ENCODE data around the gene U2SURP.
A peak's percentile ranks its signal among the peaks of the same experiment; 100 is the strongest.
"Not testable (repeated sequence)": the region's sequence is repeated elsewhere in the genome, so short reads cannot be mapped to it uniquely, and the experiment has no call there.

The U2SURP gene

DNA sequence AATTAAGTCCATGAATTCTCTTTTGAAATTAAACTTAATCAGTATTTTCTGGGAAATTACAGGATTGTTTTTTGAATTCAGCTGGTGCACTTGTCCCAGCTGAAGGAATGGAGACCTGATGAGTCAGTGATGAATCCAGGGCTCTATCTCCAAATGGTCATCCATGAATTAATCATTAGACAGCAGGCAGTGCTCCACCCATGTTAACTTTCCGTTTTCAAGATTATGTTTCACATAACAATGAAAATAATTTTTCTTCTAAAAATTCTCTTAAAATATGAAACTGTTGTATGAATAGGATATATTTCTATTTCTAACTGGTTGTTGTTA lies 24.0 kb upstream of the U2SURP start:
- no peak for DNase-seq

- no peak for DNase-seq
Measured at GRCh38 chr3:142981108-142981507, 20.3 kb upstream of the U2SURP start.

DNA sequence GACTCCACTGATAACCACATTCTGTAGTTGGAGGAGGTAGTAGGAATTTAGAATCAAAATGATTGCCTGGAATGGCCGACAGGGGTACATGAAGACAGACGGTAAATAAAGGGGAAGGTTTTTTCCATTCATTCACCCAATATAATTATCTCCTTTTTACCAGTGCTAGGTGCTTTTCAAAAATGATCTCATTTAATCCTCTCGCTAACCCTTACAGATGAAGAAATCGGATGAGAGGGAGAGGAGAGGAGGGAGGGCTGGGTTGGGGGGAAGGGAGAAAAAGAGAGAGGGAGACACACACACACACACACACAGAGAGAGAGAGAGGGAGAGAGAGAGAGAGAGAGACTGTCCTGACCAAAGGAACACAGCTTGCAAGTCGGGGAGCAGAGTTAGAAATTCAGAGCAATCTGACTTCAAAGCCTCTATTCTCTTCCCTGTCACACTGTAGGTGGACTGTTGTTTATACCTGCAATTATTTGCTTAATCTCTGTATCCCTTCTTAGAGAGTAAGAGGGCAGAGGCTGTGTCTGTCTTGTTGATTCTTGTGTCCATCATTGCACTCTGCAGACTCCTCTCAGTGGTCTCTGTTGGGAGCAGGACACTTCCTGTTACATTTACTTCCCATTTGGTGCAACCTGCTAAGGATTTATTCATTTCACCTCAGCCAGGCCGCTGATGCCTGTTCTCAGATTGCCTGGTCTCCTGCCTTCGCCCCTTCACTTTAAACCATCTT lies 19.2 kb upstream of the U2SURP start:
- no peak for DNase-seq

- DNase-seq = no peak
Measured at GRCh38 chr3:142983318-142983717, 18.1 kb upstream of the U2SURP start.

DNA sequence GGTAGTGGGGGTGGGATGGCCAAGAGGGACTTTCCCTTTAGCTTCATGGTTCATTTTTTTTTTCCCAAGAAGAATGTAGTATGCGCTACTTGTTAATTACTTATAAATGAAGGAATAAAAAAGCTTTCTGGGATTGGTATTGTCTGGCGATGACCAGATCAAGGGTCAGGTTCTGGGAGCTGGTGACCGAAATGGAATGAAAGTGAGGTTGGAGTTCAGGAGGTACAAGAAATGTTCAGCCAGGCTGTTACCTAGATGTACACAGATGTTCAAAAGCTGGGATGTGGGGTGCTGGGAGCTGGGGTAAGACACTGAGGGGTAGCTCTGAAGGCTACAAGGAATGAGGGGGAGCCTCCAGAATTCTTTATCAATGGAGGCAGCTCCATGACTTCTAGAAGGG lies 17.1 kb upstream of the U2SURP start:
- DNase-seq = no peak

- DNase-seq = no peak
Measured at GRCh38 chr3:142987080-142987700, 14.2 kb upstream of the U2SURP start.

DNA sequence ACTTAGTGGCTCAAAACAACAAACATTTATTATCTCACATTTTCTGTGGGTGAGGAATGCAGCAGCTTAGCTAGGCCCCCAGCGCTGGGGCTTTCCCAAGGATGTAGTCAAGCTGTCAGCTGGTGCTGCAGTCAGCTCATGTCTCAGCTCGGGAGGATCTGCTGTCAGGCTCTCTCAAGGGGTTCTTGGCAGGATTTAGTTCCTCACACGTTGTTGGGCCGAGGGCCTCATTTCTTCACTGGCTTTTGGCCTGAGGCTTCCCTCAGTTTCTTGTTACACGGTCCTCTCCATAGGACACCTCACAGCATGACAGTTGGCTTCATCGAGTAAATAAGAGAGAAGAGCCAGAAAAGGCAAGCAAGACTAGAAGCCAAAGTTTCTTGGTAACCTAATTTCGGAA lies 13.7 kb upstream of the U2SURP start:
- DNase-seq = no peak

- not testable (repeated sequence) for DNase-seq
Measured at GRCh38 chr3:142988221-142988620, 13.1 kb upstream of the U2SURP start.

DNA sequence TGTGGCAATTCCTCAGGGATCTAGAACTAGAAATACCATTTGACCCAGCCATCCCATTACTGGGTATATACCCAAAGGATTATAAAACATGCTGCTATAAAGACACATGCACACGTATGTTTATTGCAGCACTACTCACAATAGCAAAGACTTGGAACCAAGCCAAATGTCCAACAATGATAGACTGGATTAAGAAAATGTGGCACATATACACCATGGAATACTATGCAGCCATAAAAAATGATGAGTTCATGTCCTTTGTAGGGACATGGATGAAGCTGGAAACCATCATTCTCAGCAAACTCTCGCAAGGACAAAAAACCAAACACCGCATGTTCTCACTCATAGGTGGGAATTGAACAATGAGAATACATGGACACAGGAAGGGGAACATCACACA lies 12.5 kb upstream of the U2SURP start:
- not testable (repeated sequence) for DNase-seq

GRCh38 chr3:142990721-142991120 lies 10.6 kb upstream of the U2SURP start:
- no peak for DNase-seq

GRCh38 chr3:142992323-142992722 lies 9.0 kb upstream of the U2SURP start:
- DNase-seq = no peak

- peak; percentile 38 for DNase-seq
Measured at GRCh38 chr3:142993958-142994442, 7.4 kb upstream of the U2SURP start.

GRCh38 chr3:142997330-142997729 lies 4.0 kb upstream of the U2SURP start:
- DNase-seq = no peak

DNA sequence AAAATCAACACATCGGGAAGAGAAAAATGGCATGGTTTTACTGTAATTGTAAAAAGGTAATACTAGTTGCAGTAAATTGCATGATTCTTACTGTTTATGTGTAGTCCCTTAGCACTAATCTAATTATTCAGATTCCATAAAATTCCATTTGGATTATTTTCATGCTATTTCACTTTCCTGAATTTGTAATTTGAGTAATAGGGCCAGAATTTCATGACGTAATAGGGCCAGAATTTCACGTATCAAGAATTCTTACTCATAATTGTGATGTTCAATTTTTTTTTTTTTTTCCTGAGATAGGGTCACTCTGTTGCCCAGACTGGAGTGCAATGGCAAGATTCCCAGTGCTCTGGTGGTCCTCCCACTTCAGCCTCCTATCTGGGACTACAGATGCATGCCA lies 2.9 kb upstream of the U2SURP start:
- no peak for DNase-seq

GRCh38 chr3:142999881-143000280 lies 1.5 kb upstream of the U2SURP start:
- no peak for DNase-seq

- no peak for DNase-seq
Measured at GRCh38 chr3:143000528-143000927, 842 bp upstream of the U2SURP start.

DNA sequence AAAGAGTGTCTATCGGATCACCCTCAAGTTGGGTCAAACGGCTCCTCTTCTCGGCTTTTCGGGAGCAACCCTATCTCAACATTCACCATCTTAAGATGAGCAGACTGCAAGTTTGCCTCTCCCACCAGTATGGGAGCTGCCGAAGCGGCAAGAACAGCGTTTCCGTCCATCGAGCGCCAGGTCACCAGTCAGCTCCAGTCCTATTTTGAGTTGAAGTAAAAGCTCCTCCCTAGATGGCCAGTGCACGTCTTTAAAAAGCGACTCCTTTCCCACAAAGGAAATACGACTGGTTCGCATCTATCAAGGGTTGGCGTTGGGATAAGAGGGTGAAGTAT lies 369 bp upstream of the U2SURP start:
- DNase-seq = no peak

GRCh38 chr3:143002083-143002712 lies 828 bp downstream of the U2SURP start:
- no peak for DNase-seq

DNA sequence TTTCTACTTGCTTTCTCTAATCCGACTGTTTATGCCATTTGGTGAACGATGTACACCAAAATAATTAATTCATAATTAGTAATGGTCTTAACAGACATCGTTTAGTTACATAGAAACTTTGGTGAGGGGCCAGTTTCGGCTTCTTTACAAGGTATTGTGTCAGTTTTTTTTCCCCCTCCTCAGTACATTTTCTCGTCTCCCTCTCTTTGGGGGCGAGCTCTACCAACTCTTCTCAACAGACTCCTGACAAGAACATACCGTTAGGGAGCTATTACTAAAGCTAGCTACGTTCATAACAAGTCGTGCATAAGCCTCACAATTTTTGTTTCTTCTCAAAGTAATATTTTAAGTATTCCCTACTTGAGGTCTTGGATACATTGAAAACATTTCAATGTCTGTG lies 1.4 kb downstream of the U2SURP start:
- no peak for DNase-seq

DNA sequence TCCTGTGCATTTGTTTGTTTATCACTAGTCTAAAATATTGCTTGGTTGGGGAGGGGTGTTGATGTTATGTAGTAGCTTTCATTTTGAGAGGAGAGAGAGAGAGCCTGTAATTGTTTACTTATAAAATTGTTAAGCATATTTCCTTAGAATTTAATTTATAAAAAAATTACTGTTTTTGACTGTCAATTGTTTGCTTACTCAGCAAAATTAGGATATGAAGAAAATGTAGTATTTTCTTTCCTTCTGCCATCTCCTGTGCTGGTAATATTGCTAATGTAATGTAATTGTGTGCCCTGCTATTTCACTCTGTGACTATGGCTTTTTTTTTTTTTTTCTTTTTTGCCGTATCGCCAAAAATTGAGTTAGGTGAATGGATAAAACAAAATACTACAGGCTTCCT lies 3.5 kb downstream of the U2SURP start:
- no peak for DNase-seq

- DNase-seq = no peak
Measured at GRCh38 chr3:143010024-143010423, 8.7 kb downstream of the U2SURP start.

- DNase-seq = no peak
Measured at GRCh38 chr3:143011705-143012104, 10.3 kb downstream of the U2SURP start.

DNA sequence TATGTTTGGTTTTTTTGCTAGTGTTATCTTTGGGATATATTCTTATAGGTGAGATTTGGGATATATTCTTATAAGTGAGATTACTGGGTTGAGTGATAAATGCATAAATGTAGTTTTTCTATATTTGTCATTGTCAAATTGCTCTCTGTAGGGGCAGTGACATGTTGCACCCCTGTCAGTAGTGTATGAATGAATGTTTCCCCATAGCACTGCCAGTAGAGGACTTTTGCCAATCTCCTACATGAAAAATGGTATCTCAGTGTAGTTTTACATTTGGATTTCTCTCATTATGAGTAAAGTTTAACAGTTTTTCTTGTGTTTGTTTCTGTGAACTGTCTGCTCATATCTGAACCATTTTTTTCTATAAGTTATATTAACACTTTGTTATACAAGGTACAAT lies 13.6 kb downstream of the U2SURP start:
- DNase-seq = no peak

DNA sequence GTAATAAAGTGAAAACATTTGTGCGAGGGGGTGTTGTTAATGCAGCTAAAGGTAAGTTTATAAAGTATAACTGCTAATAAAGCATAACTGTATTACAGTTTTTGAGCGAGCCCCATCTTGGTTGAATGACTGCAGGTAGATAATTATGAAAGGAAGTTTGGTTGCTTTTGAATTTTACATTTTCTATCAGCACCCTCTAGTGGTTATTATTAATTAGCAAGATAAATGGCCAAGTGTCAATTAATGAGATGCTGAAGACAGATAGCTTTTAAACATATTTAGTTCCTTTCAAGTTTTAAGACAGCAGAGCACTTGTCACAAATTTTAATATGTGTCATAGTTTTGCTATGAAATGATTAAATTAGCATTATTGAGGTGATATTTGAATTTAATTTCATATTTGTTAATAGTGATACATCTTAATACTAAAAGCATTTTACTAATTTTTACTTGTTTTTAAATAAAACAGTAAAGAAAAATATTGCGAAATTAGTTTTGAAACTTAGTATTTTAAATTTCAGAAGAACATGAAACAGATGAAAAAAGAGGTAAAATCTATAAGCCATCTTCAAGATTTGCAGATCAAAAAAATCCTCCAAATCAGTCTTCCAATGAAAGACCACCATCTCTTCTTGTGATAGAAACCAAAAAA lies 15.1 kb downstream of the U2SURP start:
- no peak for DNase-seq
